SU-DHL-6 (cell line): Measurements from ENCODE around the gene ZNF423.

Experiments used
- H2AFZ ChIP-seq: fragments of 200-600 bp; sonication (generic); 2 replicates; pipeline ENCODE4 v1.6.1; 2014; ENCODE audit warnings: low read depth, mild to moderate bottlenecking, moderate library complexity, mixed read lengths, antibody characterized with exemption, low read length; ENCODE audit not compliant: severe bottlenecking
- H3F3A ChIP-seq: fragments of 200-600 bp; shearing (Covaris generic); 2 replicates; pipeline ENCODE4 v1.6.0; 2016; ENCODE audit warnings: antibody characterized with exemption, mild to moderate bottlenecking; ENCODE audit not compliant: insufficient read depth
- H3K27ac ChIP-seq: fragments of 200-600 bp; sonication (generic); 2 replicates; pipeline ENCODE4 v1.5.1; 2016; ENCODE audit warnings: low read depth, mild to moderate bottlenecking, low read length, moderate library complexity, mixed read lengths
- H3K27me3 ChIP-seq: fragments of 200-600 bp; sonication (generic), shearing (Covaris generic); 2 replicates; pipeline ENCODE4 v1.6.0; 2014; ENCODE audit warnings: mild to moderate bottlenecking, low read length
- H3K36me3 ChIP-seq: fragments of 200-600 bp; sonication (generic); 2 replicates; pipeline ENCODE4 v1.6.1; 2014; ENCODE audit warnings: mild to moderate bottlenecking, low read length, mixed read lengths
- H3K4me2 ChIP-seq: fragments of 300-600, 200-600 bp; shearing (Covaris generic), sonication (generic); 2 replicates; pipeline ENCODE4 v1.6.0; 2014; ENCODE audit warnings: low read length, low read depth, mild to moderate bottlenecking; ENCODE audit not compliant: poor library complexity, severe bottlenecking
- H3K4me3 ChIP-seq: fragments of 200-600 bp; sonication (generic); 2 replicates; pipeline ENCODE4 v1.5.1; 2014; ENCODE audit warnings: antibody characterized with exemption, low read length, mild to moderate bottlenecking, mixed read lengths; ENCODE audit not compliant: insufficient read depth, poor library complexity, severe bottlenecking
- H3K79me2 ChIP-seq: fragments of 200-600 bp; sonication (generic); 2 replicates; pipeline ENCODE4 v1.6.1; 2014; ENCODE audit warnings: mild to moderate bottlenecking, low read length, moderate library complexity; ENCODE audit not compliant: insufficient read depth
- H3K9ac ChIP-seq: fragments of 200-600 bp; sonication (generic); 2 replicates; pipeline ENCODE4 v1.7.0; 2014; ENCODE audit warnings: mild to moderate bottlenecking, low read length
- H3K9me2 ChIP-seq: fragments of 200-600 bp; sonication (generic); replicated peaks from 2 replicates; pipeline ENCODE4 v1.6.1; 2014; ENCODE audit warnings: low read length; ENCODE audit not compliant: insufficient read depth
- H3K9me3 ChIP-seq: fragments of 200-600 bp; sonication (generic); 2 replicates; pipeline ENCODE4 v1.6.1; 2014; ENCODE audit warnings: low read length, mixed read lengths; ENCODE audit not compliant: insufficient read depth
- H4K20me1 ChIP-seq: fragments of 200-600 bp; sonication (generic); 2 replicates; pipeline ENCODE4 v1.6.1; 2014; ENCODE audit warnings: low read depth, mild to moderate bottlenecking, antibody characterized with exemption, low read length, moderate library complexity, mixed read lengths
- EZH2phosphoT487 ChIP-seq: fragments of 200-600 bp; sonication (generic), shearing (Covaris generic); conservative IDR thresholded peaks from 2 replicates; pipeline ENCODE4 v1.6.1; 2018; ENCODE audit warnings: mild to moderate bottlenecking, antibody characterized with exemption, low read length, moderate library complexity, mixed read lengths
- TF ChIP-seq, protein P1 (sequence below): fragments of 200-600 bp; sonication (generic); IDR thresholded peaks from one replicate; pipeline ENCODE4 v1.5.1; 2017; ENCODE audit warnings: antibody characterized with exemption, mild to moderate bottlenecking, low read length, moderate library complexity; ENCODE audit not compliant: insufficient read depth, poor library complexity, severe bottlenecking

The ZNF423 gene

DNA sequence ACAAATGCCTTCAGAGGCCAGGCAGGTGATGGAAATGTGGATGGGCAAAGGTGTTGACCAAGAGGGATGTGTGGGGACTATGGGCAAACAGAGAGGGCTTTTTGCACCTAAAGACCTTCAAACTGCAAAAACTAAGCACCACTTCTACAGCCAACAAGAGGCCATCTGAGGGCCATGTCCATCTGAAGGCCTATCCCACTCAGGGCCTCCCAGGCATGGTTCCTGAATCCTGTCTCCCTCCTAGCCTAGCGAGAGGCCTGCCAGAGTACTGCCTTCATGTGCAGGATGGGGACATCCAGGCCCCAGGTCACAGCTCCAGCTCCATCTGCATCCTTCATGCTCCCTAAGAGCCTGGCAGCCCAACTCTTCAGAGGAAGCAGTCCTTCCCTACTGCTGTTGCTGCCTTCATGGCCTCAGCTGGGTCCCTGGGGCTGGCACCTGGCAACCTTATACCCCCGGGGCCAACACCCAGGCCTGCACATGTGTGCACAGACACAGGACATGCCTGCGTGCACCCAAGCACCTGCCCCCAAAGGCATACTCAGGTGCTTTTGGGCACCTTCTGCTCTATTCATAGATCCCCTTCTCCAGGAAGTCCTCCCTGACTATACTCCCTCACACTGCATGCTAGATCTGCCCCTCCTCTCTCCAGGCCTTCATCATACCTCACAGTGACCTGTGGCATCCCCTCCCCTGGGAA lies 387.2 kb downstream of the ZNF423 start:
- H4K20me1 ChIP-seq = no peaks in the 10 kb centered on the region
- no peaks in the 10 kb centered on the region for H3K9me2 ChIP-seq
- H3K4me2 ChIP-seq = peak overlapping the region; percentile 25
- no peaks in the 10 kb centered on the region for H3K79me2 ChIP-seq
- no peaks in the 10 kb centered on the region for H3K36me3 ChIP-seq
- H3K9ac ChIP-seq = no peak overlapping the region
- no peak overlapping the region for H2AFZ ChIP-seq
- 0 out of 2 replicates have a peak, but pooled peaks cover 8% of the 10 kb centered on the region for H3F3A ChIP-seq
- H3K27ac ChIP-seq = peak overlapping the region; percentile 6; the same call in 1 of the 2 replicates
- no peaks in the 10 kb centered on the region for H3K27me3 ChIP-seq
- TF ChIP-seq, protein P1, sequence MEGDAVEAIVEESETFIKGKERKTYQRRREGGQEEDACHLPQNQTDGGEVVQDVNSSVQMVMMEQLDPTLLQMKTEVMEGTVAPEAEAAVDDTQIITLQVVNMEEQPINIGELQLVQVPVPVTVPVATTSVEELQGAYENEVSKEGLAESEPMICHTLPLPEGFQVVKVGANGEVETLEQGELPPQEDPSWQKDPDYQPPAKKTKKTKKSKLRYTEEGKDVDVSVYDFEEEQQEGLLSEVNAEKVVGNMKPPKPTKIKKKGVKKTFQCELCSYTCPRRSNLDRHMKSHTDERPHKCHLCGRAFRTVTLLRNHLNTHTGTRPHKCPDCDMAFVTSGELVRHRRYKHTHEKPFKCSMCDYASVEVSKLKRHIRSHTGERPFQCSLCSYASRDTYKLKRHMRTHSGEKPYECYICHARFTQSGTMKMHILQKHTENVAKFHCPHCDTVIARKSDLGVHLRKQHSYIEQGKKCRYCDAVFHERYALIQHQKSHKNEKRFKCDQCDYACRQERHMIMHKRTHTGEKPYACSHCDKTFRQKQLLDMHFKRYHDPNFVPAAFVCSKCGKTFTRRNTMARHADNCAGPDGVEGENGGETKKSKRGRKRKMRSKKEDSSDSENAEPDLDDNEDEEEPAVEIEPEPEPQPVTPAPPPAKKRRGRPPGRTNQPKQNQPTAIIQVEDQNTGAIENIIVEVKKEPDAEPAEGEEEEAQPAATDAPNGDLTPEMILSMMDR = no peak
- no peak for TF ChIP-seq EZH2phosphoT487
- H3K9me3 ChIP-seq = no peaks in the 10 kb centered on the region
- H3K4me3 ChIP-seq = no peak overlapping the region

DNA sequence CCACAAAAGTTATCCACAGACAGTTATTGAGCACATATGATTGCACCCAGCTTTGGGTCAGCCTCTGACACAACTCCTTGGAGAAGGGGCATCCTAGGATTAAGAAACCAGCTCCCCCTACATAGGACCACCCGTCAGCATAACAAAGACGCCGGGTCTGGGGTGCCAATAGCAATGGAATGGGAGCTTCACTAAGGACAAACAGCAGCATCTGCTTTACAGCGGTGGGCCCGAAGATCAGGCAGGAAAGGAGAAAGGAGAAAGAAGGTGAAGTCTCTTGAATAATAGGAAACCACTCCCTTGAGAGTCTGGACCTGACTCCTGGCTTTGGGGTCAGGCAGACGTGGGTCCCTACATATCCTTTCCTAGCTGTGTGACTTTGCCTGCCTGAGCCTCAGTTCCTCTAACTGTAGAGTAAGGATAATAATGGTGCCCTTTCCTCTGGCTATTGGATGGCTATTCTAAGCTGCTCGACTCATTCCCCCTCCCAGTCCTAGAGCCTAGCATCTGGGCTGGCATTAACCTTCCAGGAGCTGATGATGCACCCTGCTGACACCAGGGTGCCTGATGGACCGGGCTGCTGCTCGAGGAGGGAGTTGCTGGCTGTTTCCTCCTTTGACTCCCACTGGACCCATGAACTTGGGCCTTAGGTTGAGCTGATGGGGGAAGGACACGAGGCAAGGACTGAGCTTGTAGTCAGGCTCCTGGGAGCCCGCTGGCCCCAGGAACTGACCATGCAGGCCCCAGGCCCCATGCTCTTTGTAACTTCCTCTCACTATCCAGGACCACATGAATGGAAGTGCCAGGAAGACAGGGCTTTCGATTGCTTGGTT lies 388.2 kb downstream of the ZNF423 start:
- TF ChIP-seq, protein P1 = no peak
- no peak for TF ChIP-seq EZH2phosphoT487
- H3K27me3 ChIP-seq = no peaks in the 10 kb centered on the region
- H3F3A ChIP-seq = 0 out of 2 replicates have a peak, but pooled peaks cover 8% of the 10 kb centered on the region
- H3K4me3 ChIP-seq = no peak overlapping the region
- H3K9me2 ChIP-seq = no peaks in the 10 kb centered on the region
- H3K9ac ChIP-seq = no peak overlapping the region
- no peaks in the 10 kb centered on the region for H4K20me1 ChIP-seq
- no peak overlapping the region for H2AFZ ChIP-seq
- no peak overlapping the region for H3K4me2 ChIP-seq
- no peaks in the 10 kb centered on the region for H3K9me3 ChIP-seq
- H3K27ac ChIP-seq = no peak overlapping the region
- no peaks in the 10 kb centered on the region for H3K79me2 ChIP-seq
- no peaks in the 10 kb centered on the region for H3K36me3 ChIP-seq

DNA sequence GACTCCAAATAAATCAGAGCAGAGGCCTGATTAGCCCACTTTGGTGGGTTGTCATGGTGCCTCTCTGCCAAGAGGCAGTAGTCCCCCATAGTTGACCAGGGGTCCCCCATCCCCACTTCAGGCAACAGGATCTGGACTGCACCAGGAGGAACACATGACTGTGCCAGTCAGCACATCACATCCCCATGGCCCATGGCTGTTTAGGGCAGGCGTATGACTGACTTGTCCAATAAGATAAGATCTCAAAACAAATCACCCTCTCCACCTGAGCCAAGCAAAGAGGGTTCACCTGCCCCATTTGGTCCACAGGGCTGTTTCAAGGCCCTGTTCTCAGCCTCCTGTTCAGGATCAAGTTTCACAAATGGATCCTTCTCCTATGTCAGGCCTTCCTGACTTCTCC lies 389.0 kb downstream of the ZNF423 start:
- H3K4me2 ChIP-seq = no peak overlapping the region
- no peak overlapping the region for H3K9ac ChIP-seq
- H3F3A ChIP-seq = peaks cover 13% of the 10 kb centered on the region; the same call in 1 of the 2 replicates
- H2AFZ ChIP-seq = no peak overlapping the region
- H4K20me1 ChIP-seq = no peaks in the 10 kb centered on the region
- TF ChIP-seq EZH2phosphoT487 = no peak
- H3K4me3 ChIP-seq = no peak overlapping the region
- no peaks in the 10 kb centered on the region for H3K9me3 ChIP-seq
- H3K36me3 ChIP-seq = no peaks in the 10 kb centered on the region
- no peaks in the 10 kb centered on the region for H3K9me2 ChIP-seq
- no peaks in the 10 kb centered on the region for H3K27me3 ChIP-seq
- no peaks in the 10 kb centered on the region for H3K79me2 ChIP-seq
- no peak overlapping the region for H3K27ac ChIP-seq

DNA sequence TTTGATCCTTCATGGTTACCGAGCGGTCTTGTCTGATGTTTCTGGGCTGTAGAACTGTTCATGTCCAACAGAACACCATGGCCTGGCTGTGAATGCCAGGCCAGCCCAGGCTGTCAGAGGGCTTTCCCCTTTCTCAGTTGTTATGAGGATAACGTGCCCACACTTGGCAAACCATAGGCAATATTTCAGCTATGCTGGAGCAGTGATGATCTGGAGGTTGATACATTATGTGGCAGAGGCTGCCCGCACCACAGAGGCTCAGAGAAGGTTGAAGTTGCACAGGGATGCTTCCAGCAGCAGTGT lies 389.4 kb downstream of the ZNF423 start:
- Histone ChIP-seq H3F3A (peaks cover 13% of the 10 kb centered on the region; the same call in 1 of the 2 replicates), H3K9me3 (no peaks in the 10 kb centered on the region)

More for the DNA sequence above, 389.4 kb downstream of the ZNF423 start:
- Histone ChIP-seq H2AFZ (no peak overlapping the region), H3K27me3 (no peaks in the 10 kb centered on the region), H3K4me3 (no peak overlapping the region), H4K20me1 (no peaks in the 10 kb centered on the region), H3K9ac (no peak overlapping the region), H3K36me3 (no peaks in the 10 kb centered on the region), H3K9me2 (no peaks in the 10 kb centered on the region), H3K4me2 (no peak overlapping the region), H3K79me2 (no peaks in the 10 kb centered on the region), H3K27ac (no peak overlapping the region)
- TF ChIP-seq EZH2phosphoT487 = no peak
- TF ChIP-seq, protein P1 = no peak
